GM18511 (cell line): ENCODE data around the gene C2orf42.
"Not testable (repeated sequence)": the region's sequence is repeated elsewhere in the genome, so short reads cannot be mapped to it uniquely, and the experiment has no call there.

Source experiments
- ATAC-seq: cut with Tn5 transposase; IDR thresholded peaks from one replicate; pipeline ENCODE4 v1.9.1; 2021; ENCODE audit warnings: mild to moderate bottlenecking, moderate library complexity; ENCODE audit not compliant: unreplicated experiment

C2orf42 gene

DNA sequence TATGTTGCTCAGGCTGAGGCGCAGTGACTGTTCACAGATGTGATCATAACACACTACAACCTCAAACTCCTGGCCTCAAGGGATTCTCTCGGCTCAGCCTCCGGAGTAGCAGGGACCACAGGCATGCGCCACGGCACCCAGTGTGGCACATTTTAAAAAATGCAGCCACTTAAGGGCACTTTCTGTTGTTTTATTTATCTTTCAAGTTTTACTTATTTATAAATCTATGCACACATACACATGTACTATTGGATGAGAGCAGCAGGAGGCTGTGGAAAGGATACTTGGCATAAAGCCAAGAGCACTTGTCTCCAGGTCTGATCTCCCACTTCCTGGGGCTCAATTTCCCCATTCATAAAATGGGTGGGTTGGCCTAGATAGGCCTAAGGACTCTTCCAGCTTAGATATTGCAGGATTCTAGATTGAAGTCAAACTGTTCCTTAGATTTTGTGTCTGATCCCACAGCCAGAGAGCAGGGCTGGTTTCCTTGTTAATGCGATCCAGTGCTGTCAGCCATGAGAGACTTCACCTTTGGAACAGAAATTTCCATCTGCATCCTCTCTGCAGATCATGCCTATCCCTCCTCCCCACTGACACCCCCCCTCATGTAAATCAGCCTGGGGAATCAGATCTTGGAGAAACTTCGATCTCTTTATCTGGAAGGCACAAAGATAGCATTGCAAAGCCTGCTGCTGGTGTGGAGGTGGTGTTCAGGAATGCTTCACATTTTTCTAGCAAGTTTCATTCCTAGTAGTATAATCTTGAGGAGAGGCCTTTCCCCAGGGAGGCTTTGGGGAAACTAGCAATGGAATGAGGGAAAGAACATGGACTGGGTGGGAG, 78.8 kb downstream of the C2orf42 start:
- ATAC-seq, result no peak

DNA sequence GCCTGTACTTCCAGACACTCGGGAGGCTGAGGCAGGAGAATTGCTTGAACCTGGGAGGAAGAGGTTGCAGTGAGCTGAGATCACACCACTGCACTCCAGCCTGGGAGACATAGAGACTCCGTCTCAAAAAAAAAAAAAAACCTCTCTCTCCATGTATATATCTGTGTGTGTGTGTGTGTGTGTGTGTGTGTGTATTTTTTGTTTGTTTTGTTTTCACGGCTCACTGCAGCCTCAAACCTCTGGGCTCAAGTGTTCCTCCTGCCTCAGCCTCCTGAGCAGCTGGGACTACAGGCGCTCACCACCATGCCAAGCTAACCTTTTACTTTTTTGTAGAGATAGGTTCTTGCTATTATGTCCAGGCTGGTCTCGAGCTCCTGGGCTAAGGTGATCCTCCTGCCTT, 80.4 kb downstream of the C2orf42 start:
- ATAC-seq, result not testable (repeated sequence)

DNA sequence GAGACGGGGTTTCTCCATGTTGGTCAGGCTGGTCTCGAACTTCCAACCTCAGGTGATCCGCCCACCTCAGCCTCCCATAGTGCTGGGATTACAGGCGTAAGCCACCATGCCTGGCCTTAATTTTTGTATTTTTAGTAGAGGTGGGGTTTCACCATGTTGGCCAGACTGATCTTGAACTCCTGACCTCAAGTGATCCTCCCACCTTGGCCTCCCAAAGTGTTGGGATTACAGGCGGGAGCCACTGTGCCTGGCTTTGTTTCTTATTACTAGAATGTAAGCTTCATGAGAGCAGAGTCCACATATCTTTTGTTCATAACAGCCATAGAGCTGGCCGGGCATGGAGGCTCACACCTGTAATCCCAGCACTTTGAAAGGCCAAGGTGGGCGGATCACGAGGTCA, 84.7 kb downstream of the C2orf42 start:
- not testable (repeated sequence) for ATAC-seq

- ATAC-seq, result no peak
These were observed 86.3 kb downstream of the C2orf42 start for GRCh38 chr2:70104231-70105111.

- no peak for ATAC-seq
These were observed 87.2 kb downstream of the C2orf42 start for GRCh38 chr2:70103531-70104061.

GRCh38 chr2:70102323-70102905, 88.4 kb downstream of the C2orf42 start:
- ATAC-seq, result not testable (repeated sequence)

DNA sequence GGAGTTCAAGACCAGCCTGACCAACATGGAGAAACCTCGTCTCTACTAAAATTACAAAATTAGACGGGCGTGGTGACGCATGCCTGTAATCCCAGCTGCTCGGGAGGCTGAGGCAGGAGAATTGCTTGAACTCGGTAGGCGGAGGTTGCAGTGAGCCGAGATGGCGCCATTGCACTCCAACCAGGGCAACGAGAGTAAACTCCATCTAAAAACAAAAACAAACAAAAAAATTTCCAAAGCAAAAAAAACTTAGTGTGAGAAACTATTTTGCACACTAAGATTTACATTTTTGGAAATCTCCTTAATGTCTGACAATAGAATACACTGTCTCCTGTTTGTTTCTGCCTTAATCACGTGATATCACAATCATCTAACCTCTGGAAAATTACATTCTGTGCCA, 89.1 kb downstream of the C2orf42 start:
- ATAC-seq, result not testable (repeated sequence)

- ATAC-seq, result no peak
These were observed 89.6 kb downstream of the C2orf42 start for GRCh38 chr2:70101174-70101573.
